Dermis blood vessel endothelial cell (primary cell): ENCODE data around the gene KPNA3. TPM values are rescaled to one million over a fixed set of nuclear protein-coding genes. Genes with fewer than 3 reads are reported as not detected.

ENCODE experiments used
- DNase-seq: peaks from one replicate; pipeline ENCODE4 v3.0.0; 2010
- total RNA-seq: library from RNA; depleted of rRNA; stranded (reverse); fragments of >200 nt; gene quantifications from 2 replicates; pipeline ENCODE4 v1.2.3, GENCODE V29; 2014

KPNA3 gene
- total RNA-seq, 1 donor from 2014 or later: 39.7 TPM

DNA sequence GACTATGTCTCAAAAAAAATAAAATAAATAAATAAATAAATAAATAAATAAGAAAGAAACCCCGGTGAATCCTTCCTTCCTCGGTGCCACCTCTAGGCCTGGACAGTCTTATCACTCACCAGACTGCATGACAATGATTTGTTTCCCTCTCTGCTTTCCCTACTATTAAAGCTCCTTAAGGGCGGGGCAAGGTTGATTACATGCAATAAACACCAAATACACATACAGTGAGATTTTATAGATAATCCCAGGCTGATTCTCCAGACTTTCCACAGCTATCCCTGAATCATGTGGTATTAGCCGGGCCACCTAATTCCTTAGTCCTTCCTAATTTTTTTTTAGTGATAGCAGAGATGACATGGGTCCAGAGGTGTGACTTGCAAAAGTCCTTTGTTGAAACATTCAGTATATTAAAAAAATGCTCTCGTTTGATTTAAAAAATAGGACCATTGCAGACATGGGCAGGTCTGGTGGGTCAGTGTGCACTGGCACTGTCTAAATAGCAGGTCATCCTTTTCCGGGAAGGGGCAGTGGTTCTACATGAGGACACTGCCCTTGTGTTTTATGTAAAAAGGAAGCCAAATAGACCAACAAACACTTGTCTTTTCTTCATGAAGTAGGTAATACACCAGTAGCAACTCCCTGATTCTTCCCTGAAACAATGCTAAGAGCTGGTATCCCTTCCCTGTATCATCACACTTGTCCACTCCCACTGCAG lies 115.7 kb downstream of the KPNA3 start:
- DNase-seq: no peak

DNA sequence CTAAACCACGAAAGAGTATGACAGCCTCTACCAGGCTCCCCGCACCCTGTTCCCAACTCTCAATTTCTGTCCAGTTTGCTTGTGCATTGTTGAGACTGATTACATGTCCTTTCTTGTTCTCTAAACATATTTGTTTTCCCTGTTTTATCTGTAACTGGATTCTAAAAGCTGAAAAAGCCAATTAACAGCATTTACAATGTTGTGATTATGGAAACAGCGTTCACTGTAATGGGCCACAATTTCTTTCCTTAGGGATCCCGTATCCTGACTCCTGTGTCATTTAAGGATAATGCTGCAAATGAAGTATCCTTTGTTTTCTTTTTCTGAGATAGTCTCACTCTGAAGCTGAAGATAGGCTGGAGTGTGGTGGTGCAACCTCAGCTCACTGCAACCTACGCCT lies 121.7 kb downstream of the KPNA3 start:
- no peak for DNase-seq

DNA sequence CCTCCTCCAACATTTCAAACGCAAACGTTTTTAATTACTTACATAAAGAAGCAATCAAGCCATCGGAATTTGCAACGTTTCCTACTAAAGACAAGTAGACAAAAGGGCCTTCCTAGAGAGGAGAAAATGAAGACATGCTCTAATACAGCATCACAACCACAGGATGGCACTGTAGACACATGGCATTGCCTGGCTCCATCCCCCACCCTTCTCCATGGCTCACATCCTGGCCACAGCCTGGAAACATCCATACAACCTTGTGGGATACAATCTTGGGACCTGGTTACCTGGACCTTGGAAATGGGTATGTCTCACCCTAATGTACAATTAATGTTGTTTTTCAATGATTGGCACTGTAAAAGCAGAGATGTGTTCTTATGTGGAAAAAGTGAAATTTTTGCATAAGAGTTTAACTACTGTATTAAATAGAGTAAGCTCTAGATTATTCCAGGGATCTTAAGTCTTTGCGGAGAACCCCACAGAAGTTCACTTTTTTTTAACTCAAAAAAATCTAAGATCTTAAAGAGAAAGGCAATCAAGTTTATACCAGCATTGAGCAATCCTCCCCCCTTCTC lies 122.7 kb downstream of the KPNA3 start:
- peak; percentile 87 for DNase-seq

DNA sequence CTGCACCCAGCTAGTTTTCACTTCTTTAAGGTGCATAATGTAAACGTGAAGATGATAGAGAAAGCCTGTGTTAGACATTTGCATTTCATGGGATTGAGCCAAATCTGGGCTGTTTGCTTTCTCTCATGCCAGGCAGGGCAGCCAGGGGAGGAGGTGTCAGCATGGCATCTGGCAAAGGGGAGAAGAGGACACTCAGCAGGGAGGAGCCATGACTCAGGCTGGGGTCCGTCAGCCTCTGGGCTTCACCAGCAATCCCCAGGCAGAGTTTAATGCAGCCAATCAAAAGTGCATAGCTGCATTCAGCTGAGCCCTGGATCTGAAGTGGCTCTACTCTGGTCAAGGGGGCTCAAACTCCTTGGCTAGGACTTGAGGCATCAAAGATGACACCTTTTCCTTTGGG lies 124.7 kb downstream of the KPNA3 start:
- no peak for DNase-seq

DNA sequence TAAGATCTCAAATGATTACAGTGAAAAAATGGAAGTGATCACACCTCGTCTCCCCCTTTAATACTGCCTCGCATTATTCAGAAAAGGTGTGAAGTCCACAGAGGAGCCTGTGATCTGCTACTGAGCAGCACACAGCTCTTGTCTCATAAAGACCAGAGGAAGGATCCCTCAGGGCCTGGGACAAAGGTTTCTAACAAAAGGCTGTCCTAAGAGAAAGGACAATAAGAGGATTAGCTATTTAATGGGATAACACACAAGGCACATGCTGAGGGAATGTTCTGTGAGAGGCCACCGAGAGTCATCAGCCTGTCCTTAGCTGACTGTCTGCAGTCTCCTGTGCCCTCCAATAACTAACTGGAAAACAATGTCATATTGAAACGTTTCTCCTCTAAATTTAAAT lies 127.9 kb downstream of the KPNA3 start:
- DNase-seq: no peak

DNA sequence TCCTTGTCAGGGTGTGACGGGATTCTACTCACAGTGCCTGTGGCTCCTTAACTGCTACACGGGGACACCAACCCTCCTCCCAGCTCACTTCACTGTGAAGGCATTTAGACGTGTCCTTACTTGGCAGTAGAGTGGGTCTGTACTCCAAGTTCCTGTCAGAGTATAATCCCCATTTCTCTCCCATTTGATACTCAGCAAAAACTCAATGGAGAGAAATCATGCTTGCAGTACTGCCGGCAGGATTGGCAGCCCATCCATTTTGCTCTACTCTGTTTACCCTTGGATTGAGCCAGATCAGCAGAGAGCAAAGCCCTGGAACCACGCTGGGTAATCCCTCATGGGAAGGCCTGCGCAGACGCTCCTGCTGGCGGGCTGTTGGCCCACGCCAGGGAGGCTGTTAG lies 135.2 kb downstream of the KPNA3 start:
- DNase-seq: no peak

DNA sequence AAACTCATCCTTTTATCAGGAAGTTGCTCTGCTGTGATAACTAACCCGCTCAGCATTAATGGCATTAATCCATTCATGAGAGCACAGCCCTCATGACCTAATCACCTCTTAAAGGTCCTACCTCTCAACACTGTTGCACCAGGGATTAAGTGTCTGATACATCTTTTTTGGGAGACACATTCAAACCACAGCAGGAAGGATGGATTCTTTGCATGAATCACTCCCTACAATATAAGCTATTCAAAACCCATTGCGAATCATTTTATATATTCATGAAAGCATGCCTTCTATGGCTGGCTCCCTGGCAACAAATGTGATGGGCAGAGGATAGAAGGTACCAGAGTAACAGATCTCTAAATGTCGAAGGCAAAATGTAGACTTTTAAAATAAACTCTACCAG lies 136.6 kb downstream of the KPNA3 start:
- no peak for DNase-seq

DNA sequence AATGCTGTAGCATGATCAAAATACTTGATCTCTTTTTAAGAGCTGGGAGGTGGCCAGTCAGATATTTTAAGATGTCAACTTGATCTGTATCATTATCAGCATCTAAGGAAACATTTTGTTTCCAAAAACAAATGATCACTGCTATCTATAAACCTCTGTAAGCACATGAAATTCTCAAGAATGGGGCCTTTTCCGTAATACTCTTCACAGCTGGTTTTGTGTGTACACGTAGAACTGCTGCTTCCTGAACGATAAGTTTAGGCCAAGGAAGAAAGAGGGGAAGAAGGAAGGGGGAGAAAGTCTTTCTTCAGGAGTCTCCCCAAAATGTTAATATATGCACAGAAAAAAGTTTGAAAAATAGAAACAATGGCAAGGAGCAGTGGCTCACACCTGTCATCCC lies 138.5 kb downstream of the KPNA3 start:
- no peak for DNase-seq

DNA sequence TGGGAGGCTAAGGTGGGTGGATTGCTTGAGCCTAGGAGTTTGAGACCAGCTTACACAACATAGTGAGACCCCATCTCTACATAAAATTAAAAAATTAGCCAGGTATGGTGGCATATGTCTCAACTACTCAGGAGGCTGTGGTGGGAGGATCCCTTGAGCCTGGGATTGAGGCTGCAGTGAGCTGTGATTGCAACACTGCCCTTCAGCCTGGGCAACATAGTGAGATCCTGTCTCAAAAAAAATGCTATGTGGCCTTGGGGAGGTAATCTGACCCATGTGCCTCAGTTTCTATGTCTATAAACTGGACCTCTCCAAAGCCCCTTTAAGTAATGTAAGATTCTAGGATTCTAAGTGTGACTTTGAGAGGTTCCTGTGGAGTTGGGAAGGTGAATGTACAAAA lies 139.0 kb downstream of the KPNA3 start:
- no peak for DNase-seq

DNA sequence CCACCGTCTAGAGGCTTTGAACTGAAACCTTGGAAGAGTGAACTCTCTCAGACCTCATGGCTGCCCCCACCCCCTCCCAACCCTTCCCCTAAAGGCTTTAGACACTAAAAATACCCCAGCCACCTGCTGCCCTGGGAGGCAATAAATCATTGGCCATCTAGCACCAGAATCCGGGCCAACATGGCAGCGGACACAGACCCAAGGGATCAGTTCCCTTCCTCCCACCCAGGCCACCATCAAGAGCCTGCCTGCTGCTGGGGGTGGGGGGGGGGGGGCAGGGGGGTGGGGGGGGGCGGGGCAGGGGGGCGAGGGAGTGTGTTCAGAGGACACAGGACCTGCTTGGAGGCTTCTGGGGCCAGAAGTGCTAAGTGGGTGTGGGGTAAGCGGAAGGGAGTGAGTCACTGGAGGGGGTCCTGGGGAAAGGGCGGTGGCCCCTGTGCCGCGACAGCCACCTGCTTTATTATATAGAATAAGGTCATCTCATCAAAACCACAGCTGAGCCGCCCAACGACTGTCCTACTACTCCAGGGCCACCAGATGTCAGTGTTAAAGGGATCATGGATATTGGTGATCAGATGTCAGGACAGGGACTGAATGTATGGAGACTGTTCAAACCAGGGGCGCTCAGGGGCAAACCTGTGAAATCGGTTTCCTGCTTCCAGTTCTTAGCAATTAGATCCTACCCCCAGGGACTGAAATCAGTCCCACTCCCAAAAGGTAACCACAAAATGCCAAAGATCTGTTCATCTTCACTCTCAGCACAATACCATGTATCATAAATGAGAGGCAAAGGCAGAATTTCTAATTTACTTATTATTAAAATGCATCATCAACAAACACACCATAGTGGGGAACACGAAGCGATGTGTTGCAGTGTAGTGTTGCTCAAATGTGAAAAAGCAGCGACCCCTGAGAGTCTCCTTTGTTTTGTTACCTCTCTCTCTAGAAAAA lies 139.9 kb downstream of the KPNA3 start:
- peak; percentile 72 for DNase-seq

DNA sequence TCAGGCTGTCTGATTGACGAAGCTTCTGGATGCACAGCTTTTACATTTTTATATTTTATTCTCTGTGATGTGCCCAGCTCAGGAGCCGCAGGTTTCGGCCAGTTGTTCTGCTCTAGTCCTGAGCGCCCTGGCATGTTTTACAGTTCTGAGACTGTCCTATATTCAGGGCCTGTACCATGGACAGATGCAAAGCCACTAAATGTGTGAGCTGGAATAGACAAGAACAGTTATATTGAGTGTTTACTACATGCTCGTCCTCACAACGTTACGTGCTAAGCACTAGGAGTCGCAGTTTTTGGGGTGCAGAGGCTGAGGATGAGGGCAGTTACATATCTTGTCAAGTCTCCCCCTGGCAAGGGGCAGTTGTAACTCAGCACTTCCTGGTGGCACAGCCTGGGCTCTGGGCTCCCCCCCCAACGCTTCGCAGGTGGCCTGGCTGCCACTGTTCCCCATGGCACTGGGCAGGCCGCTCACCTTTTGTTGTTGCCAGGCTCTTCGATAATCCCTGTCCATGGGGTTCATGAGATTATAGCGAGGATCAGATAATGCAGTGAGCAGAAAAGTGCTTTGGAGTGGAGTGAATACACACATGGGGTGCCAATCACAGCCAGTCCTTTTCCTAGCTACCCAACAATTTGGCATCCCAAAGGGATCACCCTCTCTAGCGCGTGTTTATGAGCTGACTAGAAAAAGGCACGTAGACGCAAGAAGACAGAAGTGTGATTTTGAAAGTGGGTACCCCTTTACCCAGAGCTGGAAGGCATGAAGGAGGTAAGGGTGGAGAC lies 140.7 kb downstream of the KPNA3 start:
- no peak for DNase-seq

DNA sequence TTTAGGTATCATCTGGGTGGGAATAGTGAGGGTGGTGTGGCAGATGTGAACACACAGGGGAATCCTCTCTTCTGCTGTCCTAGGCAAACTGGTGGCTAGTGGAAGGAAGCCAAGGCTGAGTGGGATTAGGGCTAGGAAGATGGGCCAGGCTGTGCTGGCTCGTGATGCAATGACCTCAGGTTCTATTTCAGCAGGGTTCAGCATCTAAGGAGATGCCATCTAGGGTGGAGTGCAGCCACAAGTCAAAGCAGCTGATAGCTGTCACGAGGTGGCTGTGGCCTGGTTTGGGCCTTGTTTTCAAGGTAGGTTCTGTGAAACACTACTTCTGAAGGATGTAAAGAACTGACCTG lies 142.5 kb downstream of the KPNA3 start:
- no peak for DNase-seq

Other genes starting within 250 kb of the KPNA3 start
- gene RCBTB1, start 207.1 kb downstream of the KPNA3 start, total RNA-seq: 24.5 and 26.0 TPM in 2 replicates
- gene ARL11, start 164.2 kb downstream of the KPNA3 start, total RNA-seq: 0.09 and 0.51 TPM in 2 replicates
- gene EBPL, start 101.2 kb downstream of the KPNA3 start, total RNA-seq: 99.5 and 117 TPM in 2 replicates
- 3.9 and 4.9 TPM in 2 replicates for gene SPRYD7, start 143.7 kb upstream of the KPNA3 start, total RNA-seq
- gene TRIM13, start 204.4 kb upstream of the KPNA3 start, total RNA-seq: 26.8 and 53.6 TPM in 2 replicates
- 4.0 and 12.4 TPM in 2 replicates for gene KCNRG, start 222.8 kb upstream of the KPNA3 start, total RNA-seq